ENCODE measurements around the gene CLCN4. TPM values are rescaled to one million over a fixed set of nuclear protein-coding genes. Genes with fewer than 3 reads are reported as not detected.

Gene CLCN4
- total RNA-seq, 2 experiments from 2014 or later, result 0.25 TPM; not detected in 1

GRCh38 chrX:10119399-10119990, 37.3 kb upstream of the CLCN4 start:
- peaks cover 12% of the 10 kb centered on the region for H3K4me1 Mint-ChIP-seq
- H3K9me3 Mint-ChIP-seq, result no peaks in the 10 kb centered on the region
- no peaks in the 10 kb centered on the region for H3K27me3 Mint-ChIP-seq
- ATAC-seq (ENCODE audit: low read depth) (peak; percentile 66), DNase-seq (peak; percentile 55)
- POLR2A ChIA-PET, result no interaction called here
- no peak overlapping the region for H3K4me3 Mint-ChIP-seq
- no peak overlapping the region for H3K27ac Mint-ChIP-seq
- peaks cover 10% of the 10 kb centered on the region for H3K36me3 Mint-ChIP-seq

- ATAC-seq (ENCODE audit: low read depth), result no peak
- peaks cover 12% of the 10 kb centered on the region for H3K4me1 Mint-ChIP-seq
- H3K27ac Mint-ChIP-seq, result no peak overlapping the region
- DNase-seq, result no peak
- no peaks in the 10 kb centered on the region for H3K9me3 Mint-ChIP-seq
- H3K36me3 Mint-ChIP-seq, result peaks cover 10% of the 10 kb centered on the region
- POLR2A ChIA-PET, result no interaction called here
- H3K27me3 Mint-ChIP-seq, result no peaks in the 10 kb centered on the region
- no peak overlapping the region for H3K4me3 Mint-ChIP-seq
These were observed 36.4 kb upstream of the CLCN4 start for GRCh38 chrX:10120331-10120730.

- Mint-ChIP-seq H3K4me1 (peaks cover 12% of the 10 kb centered on the region), H3K27ac (no peak overlapping the region), H3K4me3 (no peak overlapping the region), H3K9me3 (no peaks in the 10 kb centered on the region), H3K36me3 (peaks cover 10% of the 10 kb centered on the region), H3K27me3 (no peaks in the 10 kb centered on the region)
- POLR2A ChIA-PET, result no interaction called here
- DNase-seq, result no peak
- no peak for ATAC-seq (ENCODE audit: low read depth)
These were observed 35.9 kb upstream of the CLCN4 start for GRCh38 chrX:10120828-10121227.

- POLR2A ChIA-PET, result no interaction called here
- Mint-ChIP-seq H3K27me3 (no peaks in the 10 kb centered on the region), H3K9me3 (no peaks in the 10 kb centered on the region), H3K27ac (no peak overlapping the region), H3K4me1 (peaks cover 12% of the 10 kb centered on the region), H3K36me3 (peaks cover 12% of the 10 kb centered on the region), H3K4me3 (no peak overlapping the region)
- no peak for DNase-seq
- ATAC-seq (ENCODE audit: low read depth), result no peak
These were observed 35.0 kb upstream of the CLCN4 start for GRCh38 chrX:10121787-10122186.

GRCh38 chrX:10124506-10125247, 32.1 kb upstream of the CLCN4 start:
- no peak for ATAC-seq (ENCODE audit: low read depth)
- DNase-seq, result no peak
- no peaks in the 10 kb centered on the region for H3K9me3 Mint-ChIP-seq
- peaks cover 7% of the 10 kb centered on the region for H3K4me1 Mint-ChIP-seq
- H3K4me3 Mint-ChIP-seq, result no peak overlapping the region
- H3K36me3 Mint-ChIP-seq, result peaks cover 7% of the 10 kb centered on the region
- no peak overlapping the region for H3K27ac Mint-ChIP-seq
- POLR2A ChIA-PET, result no interaction called here
- no peaks in the 10 kb centered on the region for H3K27me3 Mint-ChIP-seq

- H3K27ac Mint-ChIP-seq, result no peak overlapping the region
These were observed 31.5 kb upstream of the CLCN4 start for GRCh38 chrX:10125248-10125615.

GRCh38 chrX:10126044-10126443, 30.7 kb upstream of the CLCN4 start:
- POLR2A ChIA-PET, result no interaction called here
- Mint-ChIP-seq H3K4me3 (no peak overlapping the region), H3K27ac (no peak overlapping the region), H3K27me3 (no peaks in the 10 kb centered on the region), H3K4me1 (peaks cover 7% of the 10 kb centered on the region), H3K36me3 (peaks cover 4% of the 10 kb centered on the region), H3K9me3 (no peaks in the 10 kb centered on the region)
- ATAC-seq (ENCODE audit: low read depth) (no peak), DNase-seq (no peak)

More at GRCh38 chrX:10125248-10125615, 31.5 kb upstream of the CLCN4 start:
- no peak for ATAC-seq (ENCODE audit: low read depth)
- no peak for DNase-seq
- Mint-ChIP-seq H3K36me3 (peaks cover 7% of the 10 kb centered on the region), H3K4me1 (peaks cover 7% of the 10 kb centered on the region), H3K27me3 (no peaks in the 10 kb centered on the region), H3K9me3 (no peaks in the 10 kb centered on the region), H3K4me3 (no peak overlapping the region)
- POLR2A ChIA-PET, result no interaction called here

- DNase-seq (no peak), ATAC-seq (ENCODE audit: low read depth) (no peak)
- Mint-ChIP-seq H3K27ac (no peak overlapping the region), H3K27me3 (no peaks in the 10 kb centered on the region), H3K4me3 (no peak overlapping the region), H3K4me1 (peaks cover 3% of the 10 kb centered on the region), H3K36me3 (peaks cover 4% of the 10 kb centered on the region), H3K9me3 (no peaks in the 10 kb centered on the region)
- POLR2A ChIA-PET, result no interaction called here
These were observed 29.9 kb upstream of the CLCN4 start for GRCh38 chrX:10126834-10127233.

- Mint-ChIP-seq H3K27me3 (no peaks in the 10 kb centered on the region), H3K36me3 (peaks cover 4% of the 10 kb centered on the region), H3K4me1 (no peaks in the 10 kb centered on the region), H3K27ac (no peak overlapping the region), H3K9me3 (no peaks in the 10 kb centered on the region), H3K4me3 (no peak overlapping the region)
- DNase-seq, result no peak
- POLR2A ChIA-PET, result no interaction called here
- no peak for ATAC-seq (ENCODE audit: low read depth)
These were observed 28.4 kb upstream of the CLCN4 start for GRCh38 chrX:10128386-10128785.

- no peak overlapping the region for H3K27ac Mint-ChIP-seq
- H3K36me3 Mint-ChIP-seq, result peaks cover 7% of the 10 kb centered on the region
- POLR2A ChIA-PET, result no interaction called here
- ATAC-seq (ENCODE audit: low read depth), result no peak
- H3K4me3 Mint-ChIP-seq, result no peak overlapping the region
- DNase-seq, result no peak
- H3K27me3 Mint-ChIP-seq, result no peaks in the 10 kb centered on the region
- H3K9me3 Mint-ChIP-seq, result no peaks in the 10 kb centered on the region
- H3K4me1 Mint-ChIP-seq, result no peaks in the 10 kb centered on the region
These were observed 27.5 kb upstream of the CLCN4 start for GRCh38 chrX:10129229-10129628.

GRCh38 chrX:10130354-10130753, 26.4 kb upstream of the CLCN4 start:
- Mint-ChIP-seq H3K27ac (no peak overlapping the region), H3K27me3 (no peaks in the 10 kb centered on the region), H3K9me3 (no peaks in the 10 kb centered on the region), H3K36me3 (peaks cover 9% of the 10 kb centered on the region), H3K4me3 (no peak overlapping the region), H3K4me1 (no peaks in the 10 kb centered on the region)
- DNase-seq, result no peak
- ATAC-seq (ENCODE audit: low read depth), result no peak
- POLR2A ChIA-PET, result no interaction called here

- POLR2A ChIA-PET, result no interaction called here
- Mint-ChIP-seq H3K4me3 (no peak overlapping the region), H3K36me3 (peaks cover 4% of the 10 kb centered on the region), H3K27ac (no peak overlapping the region), H3K9me3 (no peaks in the 10 kb centered on the region), H3K27me3 (no peaks in the 10 kb centered on the region), H3K4me1 (no peaks in the 10 kb centered on the region)
- DNase-seq (no peak), ATAC-seq (ENCODE audit: low read depth) (no peak)
These were observed 22.6 kb upstream of the CLCN4 start for GRCh38 chrX:10133980-10134676.

GRCh38 chrX:10134921-10135320, 21.9 kb upstream of the CLCN4 start:
- Mint-ChIP-seq H3K9me3 (no peaks in the 10 kb centered on the region), H3K4me1 (no peaks in the 10 kb centered on the region), H3K27ac (no peak overlapping the region), H3K27me3 (no peaks in the 10 kb centered on the region), H3K36me3 (peaks cover 4% of the 10 kb centered on the region), H3K4me3 (no peak overlapping the region)
- ATAC-seq (ENCODE audit: low read depth) (no peak), DNase-seq (no peak)
- POLR2A ChIA-PET, result no interaction called here

Data from activated naive CD8-positive, alpha-beta T cell treated with anti-CD3 and anti-CD28 coated beads, Interleukin-2, amount 10 ng/mL, durations not matched to agents 7 days and 5 days (primary cell).